ENCODE results near the gene POMP. TPM values are rescaled to one million over a fixed set of nuclear protein-coding genes. Genes with fewer than 3 reads are reported as not detected.

POMP gene
- total and polyA plus RNA-seq, 2 experiments from 2014 or later, result 16.4 to 208 TPM

GRCh38 chr13:28622286-28622685, 36.6 kb upstream of the POMP start:
- H3K27me3 ChIP-seq, result no peaks in the 10 kb centered on the region
- H3K9me3 ChIP-seq (ENCODE audit: low read depth), result no peaks in the 10 kb centered on the region
- no peak overlapping the region for H3K4me3 ChIP-seq
- no peaks in the 10 kb centered on the region for H3K36me3 ChIP-seq
- no peak for TF ChIP-seq CTCF (IDR thresholded peaks at IDR 0.05; ENCODE audit: low read depth, low read length)
- DNase-seq (ENCODE audit: low read depth in 1 of 2, low spot score in 1 of 2), result no peak
- no peak overlapping the region for H3K27ac ChIP-seq
- no peaks in the 10 kb centered on the region for H3K4me1 ChIP-seq (ENCODE audit: low read depth)

DNA sequence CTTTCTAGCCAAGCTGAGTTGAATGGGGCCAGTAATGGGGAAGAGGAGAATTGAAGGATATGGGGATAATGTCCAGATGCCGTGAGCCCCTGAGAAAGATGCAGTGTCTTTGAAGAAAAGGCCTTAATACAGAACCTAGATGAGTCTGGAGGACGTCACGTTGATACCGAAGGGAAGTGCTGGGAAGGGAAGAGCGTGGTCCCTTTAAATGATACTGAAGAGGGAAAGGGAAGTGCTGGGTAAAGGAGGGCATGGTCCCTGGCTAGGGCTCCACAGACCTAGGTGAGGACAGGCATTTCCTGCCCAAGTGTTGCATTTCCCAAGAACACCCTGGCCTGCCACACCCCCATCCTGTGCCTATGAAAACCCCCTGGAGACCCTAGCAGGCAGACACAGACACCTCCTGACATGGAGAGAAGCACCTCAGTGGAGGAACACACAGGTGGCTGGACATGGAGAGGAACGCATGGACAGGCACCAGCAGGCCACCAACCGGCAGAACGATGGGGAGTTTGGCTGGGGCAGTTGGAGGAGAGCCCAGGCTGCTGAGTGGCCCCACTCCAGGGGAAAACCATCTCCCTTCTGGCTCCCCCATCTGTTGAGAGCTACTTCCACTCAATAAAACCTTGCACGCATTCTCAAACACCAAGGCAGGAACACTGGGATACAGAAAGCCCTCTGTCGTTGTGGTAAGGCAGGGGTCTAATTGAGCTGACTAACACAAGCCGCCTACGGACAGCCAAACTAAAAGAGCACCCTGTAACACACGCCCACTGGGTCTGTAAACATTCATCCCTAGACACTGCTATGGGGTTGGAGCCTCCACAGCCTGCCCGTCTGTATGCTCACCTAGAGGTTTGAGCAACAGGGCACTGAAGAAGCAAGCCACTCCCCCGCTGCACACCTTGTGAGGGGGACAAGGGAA, 34.9 kb upstream of the POMP start:
- no peaks in the 10 kb centered on the region for H3K4me1 ChIP-seq (ENCODE audit: low read depth)
- TF ChIP-seq CTCF (IDR thresholded peaks at IDR 0.05; ENCODE audit: low read depth, low read length), result no peak
- no peaks in the 10 kb centered on the region for H3K9me3 ChIP-seq (ENCODE audit: low read depth)
- H3K27ac ChIP-seq, result no peak overlapping the region
- no peaks in the 10 kb centered on the region for H3K27me3 ChIP-seq
- no peak overlapping the region for H3K4me3 ChIP-seq
- peak in 1 of 2 donors; percentile 32 for DNase-seq (ENCODE audit: low read depth in 1 of 2, low spot score in 1 of 2)
- H3K36me3 ChIP-seq, result no peaks in the 10 kb centered on the region

DNA sequence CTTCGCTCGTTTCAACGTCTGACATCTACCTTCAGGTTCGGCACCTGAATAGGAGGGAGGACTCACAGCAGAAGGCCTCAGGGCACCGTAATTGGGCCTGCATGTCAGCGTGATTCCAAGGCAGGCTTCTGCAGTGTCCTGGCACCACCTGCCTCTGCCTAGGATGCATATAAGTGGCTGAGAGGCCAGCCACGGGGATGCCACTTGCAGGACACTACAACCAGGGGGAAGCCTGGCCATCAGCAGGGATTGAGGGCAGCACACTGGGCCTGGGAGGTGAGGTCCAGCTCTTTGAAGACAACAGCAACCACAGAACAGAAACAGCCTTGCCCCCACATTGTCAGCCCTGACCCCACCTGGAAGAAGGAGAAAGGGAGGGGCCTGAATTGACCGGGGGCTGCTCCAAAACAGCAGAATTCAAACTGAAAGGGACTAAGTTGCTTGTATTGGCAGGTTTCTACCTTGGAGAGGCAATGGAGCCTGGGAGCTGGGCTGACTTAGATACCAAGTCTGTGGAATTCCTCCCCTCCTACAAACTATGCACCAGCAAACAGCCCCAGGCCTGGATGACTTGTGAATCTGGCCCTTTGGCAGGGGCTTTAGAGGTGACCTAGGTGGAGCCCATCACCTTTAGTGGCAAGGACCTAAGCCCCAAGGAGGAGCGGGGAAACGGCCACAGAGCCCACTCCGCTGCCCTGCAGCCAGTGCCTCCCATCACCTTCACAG, 34.1 kb upstream of the POMP start:
- H3K27ac ChIP-seq, result no peak overlapping the region
- no peak overlapping the region for H3K4me3 ChIP-seq
- H3K36me3 ChIP-seq, result no peaks in the 10 kb centered on the region
- TF ChIP-seq CTCF (IDR thresholded peaks at IDR 0.05; ENCODE audit: low read depth, low read length), result no peak
- H3K27me3 ChIP-seq, result no peaks in the 10 kb centered on the region
- H3K4me1 ChIP-seq (ENCODE audit: low read depth), result no peaks in the 10 kb centered on the region
- no peak for DNase-seq (ENCODE audit: low read depth in 1 of 2, low spot score in 1 of 2)
- no peaks in the 10 kb centered on the region for H3K9me3 ChIP-seq (ENCODE audit: low read depth)

- no peaks in the 10 kb centered on the region for H3K9me3 ChIP-seq (ENCODE audit: low read depth)
- no peak overlapping the region for H3K4me3 ChIP-seq
These were observed 32.7 kb upstream of the POMP start for GRCh38 chr13:28626266-28626665.

DNA sequence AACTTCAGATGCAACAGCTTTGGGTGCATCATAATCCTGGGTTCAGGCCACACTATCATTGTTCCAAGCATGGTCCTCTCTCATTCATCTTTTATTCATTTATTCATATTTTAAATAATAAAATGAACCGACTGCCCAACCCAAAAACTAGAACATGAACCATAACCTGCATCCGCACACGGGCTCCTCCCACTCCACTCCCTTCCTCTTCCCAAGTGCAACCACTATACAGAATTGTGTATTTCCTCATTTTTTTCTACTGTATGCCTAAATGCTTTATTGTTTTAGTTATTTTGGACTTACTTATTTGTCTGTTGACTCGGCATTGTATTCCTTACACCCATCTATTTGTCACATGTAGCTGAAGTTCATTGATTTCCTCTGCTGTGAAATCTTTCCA, 30.7 kb upstream of the POMP start:
- Histone ChIP-seq H3K36me3 (no peaks in the 10 kb centered on the region), H3K27me3 (no peaks in the 10 kb centered on the region), H3K9me3 (ENCODE audit: low read depth) (no peaks in the 10 kb centered on the region), H3K4me1 (ENCODE audit: low read depth) (no peaks in the 10 kb centered on the region), H3K27ac (no peak overlapping the region), H3K4me3 (no peak overlapping the region)
- TF ChIP-seq CTCF (IDR thresholded peaks at IDR 0.05; ENCODE audit: low read depth, low read length), result no peak
- no peak for DNase-seq (ENCODE audit: low read depth in 1 of 2, low spot score in 1 of 2)

More at GRCh38 chr13:28626266-28626665, 32.7 kb upstream of the POMP start:
- Histone ChIP-seq H3K27ac (no peak overlapping the region), H3K36me3 (no peaks in the 10 kb centered on the region), H3K27me3 (no peaks in the 10 kb centered on the region), H3K4me1 (ENCODE audit: low read depth) (no peaks in the 10 kb centered on the region)
- DNase-seq (ENCODE audit: low read depth in 1 of 2, low spot score in 1 of 2), result no peak
- TF ChIP-seq CTCF (IDR thresholded peaks at IDR 0.05; ENCODE audit: low read depth, low read length), result no peak
